ENCODE results near the gene TECTB.

Gene TECTB

GRCh38 chr10:112275512-112276245 lies 7.5 kb upstream of the TECTB start:
- DNase-seq = no peak

GRCh38 chr10:112278871-112279270 lies 4.3 kb upstream of the TECTB start:
- no peak for DNase-seq

- DNase-seq = no peak
Observed at GRCh38 chr10:112279433-112279832, 3.8 kb upstream of the TECTB start.

- DNase-seq = no peak
Observed at GRCh38 chr10:112280205-112280921, 2.8 kb upstream of the TECTB start.

GRCh38 chr10:112282086-112282485 lies 1.1 kb upstream of the TECTB start:
- DNase-seq = no peak

- DNase-seq = no peak
Observed at GRCh38 chr10:112286837-112287818, 3.9 kb downstream of the TECTB start.

- no peak for DNase-seq
Observed at GRCh38 chr10:112287844-112288243, 4.6 kb downstream of the TECTB start.

GRCh38 chr10:112288486-112288885 lies 5.3 kb downstream of the TECTB start:
- DNase-seq = no peak

- DNase-seq = no peak
Observed at GRCh38 chr10:112289373-112290053, 6.3 kb downstream of the TECTB start.

- no peak for DNase-seq
Observed at GRCh38 chr10:112290054-112290373, 6.8 kb downstream of the TECTB start.

- no peak for DNase-seq
Observed at GRCh38 chr10:112294169-112294568, 11.0 kb downstream of the TECTB start.

GRCh38 chr10:112295853-112296830 lies 12.9 kb downstream of the TECTB start:
- no peak for DNase-seq

- DNase-seq = no peak
Observed at GRCh38 chr10:112296908-112297331, 13.7 kb downstream of the TECTB start.

- no peak for DNase-seq
Observed at GRCh38 chr10:112298581-112298980, 15.4 kb downstream of the TECTB start.

- DNase-seq = no peak
Observed at GRCh38 chr10:112299456-112299855, 16.3 kb downstream of the TECTB start.

GRCh38 chr10:112302335-112302734 lies 19.1 kb downstream of the TECTB start:
- no peak for DNase-seq

GRCh38 chr10:112303528-112303927 lies 20.3 kb downstream of the TECTB start:
- DNase-seq = no peak

GRCh38 chr10:112304267-112304859 lies 21.2 kb downstream of the TECTB start:
- no peak for DNase-seq

GRCh38 chr10:112307358-112308124 lies 24.3 kb downstream of the TECTB start:
- no peak for DNase-seq

- no peak for DNase-seq
Observed at GRCh38 chr10:112308125-112308502, 24.9 kb downstream of the TECTB start.
